Measurements from ENCODE around the gene COMMD8. TPM values are rescaled to one million over a fixed set of nuclear protein-coding genes. Genes with fewer than 3 reads are reported as not detected.

COMMD8 gene
- total and polyA plus RNA-seq, 10 of the 15 experiments (the other 5 are each of a cell fraction or from before 2014, with no cell fraction given) = 27.6 to 156 (median 48.4) TPM

DNA sequence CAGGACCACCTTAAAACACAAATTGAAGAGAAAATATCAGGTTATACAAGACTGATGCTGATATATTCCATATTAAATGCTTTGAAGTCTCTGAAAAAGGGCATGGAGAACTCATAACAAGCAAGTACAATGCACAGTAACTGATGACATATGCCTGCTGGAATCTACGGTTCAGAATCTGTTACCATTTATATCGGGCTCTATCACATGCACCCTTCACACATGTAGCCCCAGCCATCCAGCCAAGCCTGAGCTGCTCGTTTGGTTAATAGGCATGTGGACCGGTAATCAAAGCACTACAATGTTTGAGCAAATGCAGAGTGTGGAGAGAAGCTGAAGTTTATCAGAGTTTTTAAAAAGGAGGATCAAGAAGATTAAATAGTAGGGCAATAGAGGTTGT is 11.8 kb downstream of the COMMD8 start:
- ChIA-PET POLR2A (no interaction called here), CTCF (interaction anchor here (0.7 to 1.7 kb wide), 2 partner anchors 22 to 492 kb away, joined by 3 read pairs; no protein-coding TSS in a partner anchor), RAD21 (ENCODE audit: unreplicated experiment) (no interaction called here), SMC1A (ENCODE audit: uncharacterized antibody, unreplicated experiment) (interaction anchor here (1.4 kb wide), 1 partner anchor 11 kb away, joined by 4 read pairs; no protein-coding TSS in a partner anchor)
- Histone ChIP-seq H4K20me1 (ENCODE audit: control insufficient read depth, insufficient read depth) (no peaks in the 10 kb centered on the region), H3K4me2 (ENCODE audit: control insufficient read depth, insufficient read depth) (no peak overlapping the region), H3K4me1 (ENCODE audit: control insufficient read depth, insufficient read depth, low read length) (no peaks in the 10 kb centered on the region), H3K27me3 (replicated peaks in 1 of 2; ENCODE audit: control insufficient read depth in 2 of 2, insufficient read depth in 2 of 2, low read length in 1 of 2) (no peaks in the 10 kb centered on the region), H3K36me3 (ENCODE audit: control insufficient read depth in 2 of 2, insufficient read depth in 2 of 2, low read length in 1 of 2) (no peaks in the 10 kb centered on the region; a peak in 2 of 4 replicates), H3K79me2 (ENCODE audit: control insufficient read depth, insufficient read depth, low read length) (no peaks in the 10 kb centered on the region), H2AFZ (ENCODE audit: control insufficient read depth, low read depth, low read length) (no peak overlapping the region), H3K27ac (ENCODE audit: control insufficient read depth, insufficient read depth) (no peak overlapping the region), H3K9me3 (replicated peaks; ENCODE audit: control insufficient read depth, insufficient read depth, low read length) (no peaks in the 10 kb centered on the region), H3K4me3 (no peak overlapping the region), H3K9ac (ENCODE audit: control insufficient read depth, insufficient read depth, low read length) (no peak overlapping the region)
- intact Hi-C loops (cut with micrococcal nuclease; ENCODE audit: unreplicated experiment) = no loop called here
- DNase-seq (ENCODE audit: low read depth, low spot score) (no peak), ATAC-seq (no peak), FAIRE-seq (no peak)
- no TSS peak for BruUV-seq (replicated peaks)
- TF ChIP-seq ZZZ3 (IDR thresholded peaks at IDR 0.05; ENCODE audit: control insufficient read depth, insufficient read length, low read depth) (no peak), EED (IDR thresholded peaks at IDR 0.05; ENCODE audit: low read depth) (no peak), ZNF274 (IDR thresholded peaks at IDR 0.05; ENCODE audit: insufficient read depth, insufficient read length) (no peak)
- 97% methylated on average over 4 of the region's 4 CpGs for WGBS (ENCODE audit: insufficient coverage, insufficient replicate concordance, low lambda C conversion rate, missing lambda C conversion rate)
- in situ Hi-C loops (cut with MboI) = no loop called here

DNA sequence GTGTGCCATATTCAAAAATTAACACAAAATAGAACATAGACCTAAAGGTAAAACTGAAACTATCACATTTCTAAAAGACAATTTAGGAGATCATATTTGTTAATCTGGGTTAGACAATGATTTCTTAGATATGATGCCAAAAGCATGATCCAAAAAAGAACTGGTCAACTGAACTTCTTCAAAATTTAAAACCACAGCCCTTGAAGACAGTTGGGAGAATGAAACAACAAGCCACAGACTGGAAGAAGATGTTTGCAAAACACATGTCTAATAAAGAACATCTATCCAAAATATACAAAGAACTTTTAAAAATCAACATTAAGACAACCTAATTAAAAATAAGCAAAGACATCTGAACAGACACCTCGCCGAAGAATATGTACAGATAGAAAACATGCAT is 19.5 kb downstream of the COMMD8 start:
- no peaks in the 10 kb centered on the region for H3K9me3 ChIP-seq (replicated peaks; ENCODE audit: control insufficient read depth, insufficient read depth, low read length)
- H3K79me2 ChIP-seq (ENCODE audit: control insufficient read depth, insufficient read depth, low read length) = no peaks in the 10 kb centered on the region
- H3K4me1 ChIP-seq (ENCODE audit: control insufficient read depth, insufficient read depth, low read length) = peaks cover 3% of the 10 kb centered on the region; the same call in 1 of the 2 replicates
- intact Hi-C loops (cut with micrococcal nuclease; ENCODE audit: unreplicated experiment) = no loop called here
- no TSS peak for BruUV-seq (replicated peaks)
- in situ Hi-C loops (cut with MboI) = no loop called here
- ChIA-PET SMC1A (ENCODE audit: uncharacterized antibody, unreplicated experiment) (interaction anchor here (0.9 to 4.5 kb wide), 5 partner anchors 14 to 469 kb away, joined by 3 to 14 read pairs (median 4); no protein-coding TSS in a partner anchor), CTCF (interaction anchor here (0.8 to 2.2 kb wide), 2 partner anchors 39 to 42 kb away, joined by 3 to 8 read pairs; partner anchors contain the start of gene ATP10D), RAD21 (ENCODE audit: unreplicated experiment) (no interaction called here), POLR2A (no interaction called here)
- no peak overlapping the region for H3K4me2 ChIP-seq (ENCODE audit: control insufficient read depth, insufficient read depth)
- H3K27ac ChIP-seq (ENCODE audit: control insufficient read depth, insufficient read depth) = no peak overlapping the region
- ATAC-seq = no peak
- no peak overlapping the region for H3K4me3 ChIP-seq
- no peaks in the 10 kb centered on the region for H3K27me3 ChIP-seq (replicated peaks in 1 of 2; ENCODE audit: control insufficient read depth in 2 of 2, insufficient read depth in 2 of 2, low read length in 1 of 2)
- H2AFZ ChIP-seq (ENCODE audit: control insufficient read depth, low read depth, low read length) = no peak overlapping the region
- no peak overlapping the region for H3K9ac ChIP-seq (ENCODE audit: control insufficient read depth, insufficient read depth, low read length)
- no peaks in the 10 kb centered on the region for H4K20me1 ChIP-seq (ENCODE audit: control insufficient read depth, insufficient read depth)
- 100% methylated on average over 2 of the region's 2 CpGs for WGBS (ENCODE audit: insufficient coverage, insufficient replicate concordance, low lambda C conversion rate, missing lambda C conversion rate)
- FAIRE-seq = no peak
- no peaks in the 10 kb centered on the region for H3K36me3 ChIP-seq (ENCODE audit: control insufficient read depth in 2 of 2, insufficient read depth in 2 of 2, low read length in 1 of 2)
- no peak for DNase-seq (ENCODE audit: low read depth, low spot score)
- TF ChIP-seq NR2C2 (IDR thresholded peaks at IDR 0.05; ENCODE audit: borderline replicate concordance, control insufficient read depth, insufficient read length, low read depth) (no peak), RAD51 (IDR thresholded peaks at IDR 0.05) (no peak), CREB1 (IDR thresholded peaks at IDR 0.05; ENCODE audit: low read depth) (no peak), CHD2 (IDR thresholded peaks at IDR 0.05; ENCODE audit: borderline replicate concordance, low read depth, low read length) (no peak)
- TF ChIP-seq, protein P1, sequence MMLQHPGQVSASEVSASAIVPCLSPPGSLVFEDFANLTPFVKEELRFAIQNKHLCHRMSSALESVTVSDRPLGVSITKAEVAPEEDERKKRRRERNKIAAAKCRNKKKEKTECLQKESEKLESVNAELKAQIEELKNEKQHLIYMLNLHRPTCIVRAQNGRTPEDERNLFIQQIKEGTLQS (IDR thresholded peaks at IDR 0.05; ENCODE audit: borderline replicate concordance, extremely low read depth, low read depth, low read length) = no peak
- TF ChIP-seq, protein P2, sequence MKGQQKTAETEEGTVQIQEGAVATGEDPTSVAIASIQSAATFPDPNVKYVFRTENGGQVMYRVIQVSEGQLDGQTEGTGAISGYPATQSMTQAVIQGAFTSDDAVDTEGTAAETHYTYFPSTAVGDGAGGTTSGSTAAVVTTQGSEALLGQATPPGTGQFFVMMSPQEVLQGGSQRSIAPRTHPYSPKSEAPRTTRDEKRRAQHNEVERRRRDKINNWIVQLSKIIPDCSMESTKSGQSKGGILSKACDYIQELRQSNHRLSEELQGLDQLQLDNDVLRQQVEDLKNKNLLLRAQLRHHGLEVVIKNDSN (IDR thresholded peaks at IDR 0.05; ENCODE audit: borderline replicate concordance, extremely low read length, insufficient read depth, low read depth, low read length) = no peak
